ENCODE measurements around the gene GRB7. TPM values are rescaled to one million over a fixed set of nuclear protein-coding genes. Genes with fewer than 3 reads are reported as not detected.

Gene GRB7
- polyA plus RNA-seq, 2 of the 4 experiments (the other 2 are of a cell fraction): 5.9 to 10.1 TPM

- H3K27ac ChIP-seq: no peak overlapping the region
These were observed 5.2 kb upstream of the GRB7 start for GRCh38 chr17:39732586-39732985.

More at GRCh38 chr17:39732586-39732985, 5.2 kb upstream of the GRB7 start:
- ATAC-seq (no peak), DNase-seq (ENCODE audit: low read depth in 1 of 2, low spot score in 1 of 2) (no peak), FAIRE-seq (no peak)
- WGBS (ENCODE audit: missing lambda C conversion rate): 93% methylated on average over 3 of the region's 3 CpGs
- H3K4me2 ChIP-seq: no peak overlapping the region
- peaks cover 23% of the 10 kb centered on the region for H3K4me1 ChIP-seq
- no peaks in the 10 kb centered on the region for H3K9me3 ChIP-seq
- H3K4me3 ChIP-seq: no peak overlapping the region
- TF ChIP-seq PBX3 (IDR thresholded peaks at IDR 0.05) (no peak), EHF (CRISPR knock-in tag; IDR thresholded peaks at IDR 0.05) (no peak), BCL3 (IDR thresholded peaks at IDR 0.05) (no peak), HOXB13 (CRISPR knock-in tag; IDR thresholded peaks at IDR 0.05; ENCODE audit: low read depth) (no peak), MAZ (IDR thresholded peaks at IDR 0.05; ENCODE audit: borderline replicate concordance, low read depth, low read length) (no peak), NFE2L2 (conservative IDR thresholded peaks at IDR 0.05; ENCODE audit: low read length) (no peak), RCOR1 (IDR thresholded peaks at IDR 0.05; ENCODE audit: low read depth, low read length) (no peak), POLR2AphosphoS2 (conservative IDR thresholded peaks at IDR 0.05; ENCODE audit: low read length) (no peak), HEYL (CRISPR knock-in tag; IDR thresholded peaks at IDR 0.05) (no peak), CTCF (IDR thresholded peaks at IDR 0.05) (no peak), FOSL2 (IDR thresholded peaks at IDR 0.05) (no peak), FOSL2 (CRISPR knock-in tag; IDR thresholded peaks at IDR 0.05) (no peak), EHMT2 (IDR thresholded peaks at IDR 0.05; ENCODE audit: low read depth) (no peak), HOXA7 (CRISPR knock-in tag; IDR thresholded peaks at IDR 0.05) (no peak)
- TF ChIP-seq, protein P1, sequence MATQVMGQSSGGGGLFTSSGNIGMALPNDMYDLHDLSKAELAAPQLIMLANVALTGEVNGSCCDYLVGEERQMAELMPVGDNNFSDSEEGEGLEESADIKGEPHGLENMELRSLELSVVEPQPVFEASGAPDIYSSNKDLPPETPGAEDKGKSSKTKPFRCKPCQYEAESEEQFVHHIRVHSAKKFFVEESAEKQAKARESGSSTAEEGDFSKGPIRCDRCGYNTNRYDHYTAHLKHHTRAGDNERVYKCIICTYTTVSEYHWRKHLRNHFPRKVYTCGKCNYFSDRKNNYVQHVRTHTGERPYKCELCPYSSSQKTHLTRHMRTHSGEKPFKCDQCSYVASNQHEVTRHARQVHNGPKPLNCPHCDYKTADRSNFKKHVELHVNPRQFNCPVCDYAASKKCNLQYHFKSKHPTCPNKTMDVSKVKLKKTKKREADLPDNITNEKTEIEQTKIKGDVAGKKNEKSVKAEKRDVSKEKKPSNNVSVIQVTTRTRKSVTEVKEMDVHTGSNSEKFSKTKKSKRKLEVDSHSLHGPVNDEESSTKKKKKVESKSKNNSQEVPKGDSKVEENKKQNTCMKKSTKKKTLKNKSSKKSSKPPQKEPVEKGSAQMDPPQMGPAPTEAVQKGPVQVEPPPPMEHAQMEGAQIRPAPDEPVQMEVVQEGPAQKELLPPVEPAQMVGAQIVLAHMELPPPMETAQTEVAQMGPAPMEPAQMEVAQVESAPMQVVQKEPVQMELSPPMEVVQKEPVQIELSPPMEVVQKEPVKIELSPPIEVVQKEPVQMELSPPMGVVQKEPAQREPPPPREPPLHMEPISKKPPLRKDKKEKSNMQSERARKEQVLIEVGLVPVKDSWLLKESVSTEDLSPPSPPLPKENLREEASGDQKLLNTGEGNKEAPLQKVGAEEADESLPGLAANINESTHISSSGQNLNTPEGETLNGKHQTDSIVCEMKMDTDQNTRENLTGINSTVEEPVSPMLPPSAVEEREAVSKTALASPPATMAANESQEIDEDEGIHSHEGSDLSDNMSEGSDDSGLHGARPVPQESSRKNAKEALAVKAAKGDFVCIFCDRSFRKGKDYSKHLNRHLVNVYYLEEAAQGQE (IDR thresholded peaks at IDR 0.05): no peak
- TF ChIP-seq, protein P2, sequence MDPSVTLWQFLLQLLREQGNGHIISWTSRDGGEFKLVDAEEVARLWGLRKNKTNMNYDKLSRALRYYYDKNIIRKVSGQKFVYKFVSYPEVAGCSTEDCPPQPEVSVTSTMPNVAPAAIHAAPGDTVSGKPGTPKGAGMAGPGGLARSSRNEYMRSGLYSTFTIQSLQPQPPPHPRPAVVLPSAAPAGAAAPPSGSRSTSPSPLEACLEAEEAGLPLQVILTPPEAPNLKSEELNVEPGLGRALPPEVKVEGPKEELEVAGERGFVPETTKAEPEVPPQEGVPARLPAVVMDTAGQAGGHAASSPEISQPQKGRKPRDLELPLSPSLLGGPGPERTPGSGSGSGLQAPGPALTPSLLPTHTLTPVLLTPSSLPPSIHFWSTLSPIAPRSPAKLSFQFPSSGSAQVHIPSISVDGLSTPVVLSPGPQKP (IDR thresholded peaks at IDR 0.05; ENCODE audit: low read depth, low read length): no peak
- ChIA-PET CTCF (interaction anchor here (0.7 to 5.8 kb wide), 7 partner anchors 17 to 110 kb away, joined by 3 to 171 read pairs (median 16); partner anchors contain the start of gene PNMT), POLR2A (interaction anchor here (1.2 kb wide), 1 partner anchor 32 kb away, joined by 3 read pairs; the partner anchor contains the start of gene ERBB2)

Data from A549 (cell line).